ENCODE results near the gene SLC13A3.
"Not testable (repeated sequence)": the region's sequence is repeated elsewhere in the genome, so short reads cannot be mapped to it uniquely, and the experiment has no call there.

Gene SLC13A3

GRCh38 chr20:46681032-46681854 is 30.0 kb upstream of the SLC13A3 start:
- DNase-seq: peak; percentile 41 to 75

- DNase-seq: no peak
Measured at GRCh38 chr20:46680684-46681031, 29.4 kb upstream of the SLC13A3 start.

GRCh38 chr20:46678516-46678915 is 27.3 kb upstream of the SLC13A3 start:
- DNase-seq: no peak

GRCh38 chr20:46677608-46678007 is 26.3 kb upstream of the SLC13A3 start:
- no peak for DNase-seq

- DNase-seq: not testable (repeated sequence)
Measured at GRCh38 chr20:46676649-46677316, 25.5 kb upstream of the SLC13A3 start.

GRCh38 chr20:46674253-46675083 is 23.2 kb upstream of the SLC13A3 start:
- DNase-seq: no peak

GRCh38 chr20:46673394-46674252 is 22.4 kb upstream of the SLC13A3 start:
- no peak for DNase-seq

GRCh38 chr20:46672543-46673148 is 21.4 kb upstream of the SLC13A3 start:
- no peak for DNase-seq

GRCh38 chr20:46671866-46672542 is 20.7 kb upstream of the SLC13A3 start:
- no peak for DNase-seq

- no peak for DNase-seq
Measured at GRCh38 chr20:46670585-46671584, 19.6 kb upstream of the SLC13A3 start.

GRCh38 chr20:46670228-46670584 is 18.9 kb upstream of the SLC13A3 start:
- DNase-seq: no peak

GRCh38 chr20:46666818-46667515 is 15.7 kb upstream of the SLC13A3 start:
- DNase-seq: no peak

GRCh38 chr20:46666306-46666705 is 15.0 kb upstream of the SLC13A3 start:
- DNase-seq: no peak

- DNase-seq: no peak
Measured at GRCh38 chr20:46665602-46666001, 14.3 kb upstream of the SLC13A3 start.

- DNase-seq: no peak
Measured at GRCh38 chr20:46663531-46663930, 12.3 kb upstream of the SLC13A3 start.

GRCh38 chr20:46661659-46662058 is 10.4 kb upstream of the SLC13A3 start:
- no peak for DNase-seq

- DNase-seq: no peak
Measured at GRCh38 chr20:46660487-46660886, 9.2 kb upstream of the SLC13A3 start.

- DNase-seq: no peak
Measured at GRCh38 chr20:46657618-46658017, 6.4 kb upstream of the SLC13A3 start.

- DNase-seq: no peak
Measured at GRCh38 chr20:46657137-46657536, 5.9 kb upstream of the SLC13A3 start.

GRCh38 chr20:46652699-46653098 is 1.4 kb upstream of the SLC13A3 start:
- DNase-seq: no peak
